Liver (tissue), 9 donors: ENCODE measurements around the gene FANCE. TPM values are rescaled to one million over a fixed set of nuclear protein-coding genes. Genes with fewer than 3 reads are reported as not detected.

Source experiments
- DNase-seq: peaks from one replicate; pipeline ENCODE4 v3.0.0-alpha.2; 2017; ENCODE audit warnings: low spot score
- H3K27ac ChIP-seq, 2 donors: one replicate each; pipeline ENCODE4 v1.7.0; 2013; ENCODE audit warnings: inconsistent platforms in 2 of 2, low read length in 2 of 2, control low read depth in 1 of 2, low read depth in 1 of 2, mild to moderate bottlenecking in 1 of 2
- H3K27me3 ChIP-seq, 4 donors: one replicate each; pipeline versions ENCODE4 v1.6.1 to v1.7.0; 2013; ENCODE audit warnings: low read length in 3 of 4, inconsistent platforms in 1 of 4, mild to moderate bottlenecking in 1 of 4, moderate library complexity in 1 of 4; ENCODE audit not compliant: control insufficient read depth in 4 of 4, insufficient read depth in 4 of 4
- H3K36me3 ChIP-seq, 4 donors: one replicate each; pipeline versions ENCODE4 v1.6.1 to v1.7.0; 2013; ENCODE audit warnings: low read length in 3 of 4, mild to moderate bottlenecking in 3 of 4, low read depth in 1 of 4, moderate library complexity in 1 of 4; ENCODE audit not compliant: control insufficient read depth in 4 of 4, insufficient read depth in 3 of 4
- H3K4me1 ChIP-seq, 4 donors: one replicate each; pipeline versions ENCODE4 v1.6.1 to v1.7.0; 2013; ENCODE audit warnings: low read length in 3 of 4, mild to moderate bottlenecking in 3 of 4, moderate library complexity in 1 of 4; ENCODE audit not compliant: control insufficient read depth in 4 of 4, insufficient read depth in 4 of 4
- H3K4me3 ChIP-seq, 3 donors: one replicate each; pipeline versions ENCODE4 v1.6.1 to v1.7.0; 2013; ENCODE audit warnings: low read length in 3 of 3, control low read depth in 1 of 3, low read depth in 1 of 3, mild to moderate bottlenecking in 1 of 3
- H3K9ac ChIP-seq, 2 donors: one replicate each; pipeline ENCODE4 v1.7.0; 2013; ENCODE audit warnings: low read length in 2 of 2, mild to moderate bottlenecking in 2 of 2, moderate library complexity in 2 of 2, control low read depth in 1 of 2, low read depth in 1 of 2
- H3K9me3 ChIP-seq, 4 donors: one replicate each; pipeline versions ENCODE4 v1.6.1 to v1.7.0; 2013; ENCODE audit warnings: low read length in 3 of 4; ENCODE audit not compliant: control insufficient read depth in 4 of 4
- EGR1 ChIP-seq, 2 donors: IDR thresholded peaks; 2 replicates each; pipeline ENCODE4 v1.6.1; 2016 to 2018; ENCODE audit warnings: antibody characterized with exemption in 2 of 2, low read depth in 2 of 2
- FOXA1 ChIP-seq: IDR thresholded peaks from 2 replicates; pipeline ENCODE4 v1.6.1; 2016; ENCODE audit warnings: antibody characterized with exemption
- GABPA ChIP-seq, 2 donors: IDR thresholded peaks in 1 of 2; conservative IDR thresholded peaks in 1 of 2; 2 replicates each; pipeline ENCODE4 v1.6.1; 2016; ENCODE audit warnings: antibody characterized with exemption in 2 of 2, mild to moderate bottlenecking in 1 of 2, moderate library complexity in 1 of 2
- HNF4A ChIP-seq, 2 donors: conservative IDR thresholded peaks; 2 replicates each; pipeline ENCODE4 v1.6.1; 2016; ENCODE audit warnings: antibody characterized with exemption in 2 of 2, mild to moderate bottlenecking in 2 of 2
- HNF4G ChIP-seq: IDR thresholded peaks from 2 replicates; pipeline ENCODE4 v1.6.1; 2016; ENCODE audit warnings: antibody characterized with exemption
- REST ChIP-seq: IDR thresholded peaks from 2 replicates; pipeline ENCODE4 v1.6.1; 2016; ENCODE audit warnings: antibody characterized with exemption, mild to moderate bottlenecking
- RXRA ChIP-seq, 2 donors: IDR thresholded peaks; 2 replicates each; pipeline ENCODE4 v1.6.1; 2017 to 2018; ENCODE audit warnings: antibody characterized with exemption in 2 of 2, mild to moderate bottlenecking in 1 of 2
- WGBS: extraction: QIAGEN DNeasy Blood & Tissue Kit; methylation state at CpG from one replicate; pipeline ENCODE4 v1.1.7; 2013; 5-methylcytosine and 5-hydroxymethylcytosine counted together
- polyA plus RNA-seq, 2 donors: library from polyadenylated mRNA; stranded (reverse) in 1 of 2; unstranded in 1 of 2; fragments of 200-250 nt in 1 of 2; fragments of >200 nt in 1 of 2; fragmentation: Nextera tagmentation in 1 of 2; extraction: Ambion mirVana in 1 of 2; gene quantifications; one replicate each; pipeline versions ENCODE4 v1.2.1 to v1.2.3, GENCODE V29; 2013 to 2015
- total RNA-seq, 2 donors: library from RNA; depleted of rRNA; stranded (reverse); fragments of >200 nt; gene quantifications; one replicate each; pipeline ENCODE4 v1.2.3, GENCODE V29; 2014
- TF ChIP-seq, protein P1 (sequence below): IDR thresholded peaks from 2 replicates; pipeline ENCODE4 v1.6.1; 2016; ENCODE audit warnings: antibody characterized with exemption
- TF ChIP-seq, protein P2 (sequence below): IDR thresholded peaks from 2 replicates; pipeline ENCODE4 v1.6.1; 2016; ENCODE audit warnings: antibody characterized with exemption
- TF ChIP-seq, protein P3 (sequence below): fragments of 150-350 bp; IDR thresholded peaks from 2 replicates; pipeline ENCODE4 v1.5.1; 2017; ENCODE audit warnings: improper control_type of control experiment, low read depth, low read length; ENCODE audit not compliant: missing input control
- TF ChIP-seq, protein P4 (sequence below): IDR thresholded peaks from 2 replicates; pipeline ENCODE4 v1.6.1; 2016; ENCODE audit warnings: antibody characterized with exemption
- donor health status: healthy.
- donor health status: healthy.
- donor health status: healthy.
- donor health status: healthy.
- donor health status: healthy.

Gene FANCE
- total and polyA plus RNA-seq, 4 donors: 0.11 to 4.2 (median 0.79) TPM

- TF ChIP-seq GABPA (IDR thresholded peaks at IDR 0.05 in 1 of 2, conservative IDR thresholded peaks at IDR 0.05 in 1 of 2) (no peak), FOXA1 (no peak)
- TF ChIP-seq, protein P1, sequence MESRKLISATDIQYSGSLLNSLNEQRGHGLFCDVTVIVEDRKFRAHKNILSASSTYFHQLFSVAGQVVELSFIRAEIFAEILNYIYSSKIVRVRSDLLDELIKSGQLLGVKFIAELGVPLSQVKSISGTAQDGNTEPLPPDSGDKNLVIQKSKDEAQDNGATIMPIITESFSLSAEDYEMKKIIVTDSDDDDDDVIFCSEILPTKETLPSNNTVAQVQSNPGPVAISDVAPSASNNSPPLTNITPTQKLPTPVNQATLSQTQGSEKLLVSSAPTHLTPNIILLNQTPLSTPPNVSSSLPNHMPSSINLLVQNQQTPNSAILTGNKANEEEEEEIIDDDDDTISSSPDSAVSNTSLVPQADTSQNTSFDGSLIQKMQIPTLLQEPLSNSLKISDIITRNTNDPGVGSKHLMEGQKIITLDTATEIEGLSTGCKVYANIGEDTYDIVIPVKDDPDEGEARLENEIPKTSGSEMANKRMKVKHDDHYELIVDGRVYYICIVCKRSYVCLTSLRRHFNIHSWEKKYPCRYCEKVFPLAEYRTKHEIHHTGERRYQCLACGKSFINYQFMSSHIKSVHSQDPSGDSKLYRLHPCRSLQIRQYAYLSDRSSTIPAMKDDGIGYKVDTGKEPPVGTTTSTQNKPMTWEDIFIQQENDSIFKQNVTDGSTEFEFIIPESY: no peak
Observed at GRCh38 chr6:35495258-35496035, 43.3 kb downstream of the FANCE start (continued).

- peak overlapping the region; percentile 28 to 81 for H3K27ac ChIP-seq
- H3K27me3 ChIP-seq: no peaks in the 10 kb centered on the region
- peak; percentile 50 for DNase-seq
- peak overlapping the region; percentile 44 to 88 (median 65) for H3K4me3 ChIP-seq
- TF ChIP-seq, protein P1: no peak
- TF ChIP-seq, protein P2, sequence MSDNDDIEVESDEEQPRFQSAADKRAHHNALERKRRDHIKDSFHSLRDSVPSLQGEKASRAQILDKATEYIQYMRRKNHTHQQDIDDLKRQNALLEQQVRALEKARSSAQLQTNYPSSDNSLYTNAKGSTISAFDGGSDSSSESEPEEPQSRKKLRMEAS: no peak
- TF ChIP-seq GABPA (IDR thresholded peaks at IDR 0.05 in 1 of 2, conservative IDR thresholded peaks at IDR 0.05 in 1 of 2): no peak
- no peak for TF ChIP-seq RXRA (IDR thresholded peaks at IDR 0.05)
- TF ChIP-seq HNF4G: no peak
- TF ChIP-seq REST: no peak
- TF ChIP-seq, protein P3, sequence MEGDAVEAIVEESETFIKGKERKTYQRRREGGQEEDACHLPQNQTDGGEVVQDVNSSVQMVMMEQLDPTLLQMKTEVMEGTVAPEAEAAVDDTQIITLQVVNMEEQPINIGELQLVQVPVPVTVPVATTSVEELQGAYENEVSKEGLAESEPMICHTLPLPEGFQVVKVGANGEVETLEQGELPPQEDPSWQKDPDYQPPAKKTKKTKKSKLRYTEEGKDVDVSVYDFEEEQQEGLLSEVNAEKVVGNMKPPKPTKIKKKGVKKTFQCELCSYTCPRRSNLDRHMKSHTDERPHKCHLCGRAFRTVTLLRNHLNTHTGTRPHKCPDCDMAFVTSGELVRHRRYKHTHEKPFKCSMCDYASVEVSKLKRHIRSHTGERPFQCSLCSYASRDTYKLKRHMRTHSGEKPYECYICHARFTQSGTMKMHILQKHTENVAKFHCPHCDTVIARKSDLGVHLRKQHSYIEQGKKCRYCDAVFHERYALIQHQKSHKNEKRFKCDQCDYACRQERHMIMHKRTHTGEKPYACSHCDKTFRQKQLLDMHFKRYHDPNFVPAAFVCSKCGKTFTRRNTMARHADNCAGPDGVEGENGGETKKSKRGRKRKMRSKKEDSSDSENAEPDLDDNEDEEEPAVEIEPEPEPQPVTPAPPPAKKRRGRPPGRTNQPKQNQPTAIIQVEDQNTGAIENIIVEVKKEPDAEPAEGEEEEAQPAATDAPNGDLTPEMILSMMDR: no peak
- TF ChIP-seq HNF4A (conservative IDR thresholded peaks at IDR 0.05): no peak
- no peak for TF ChIP-seq EGR1 (IDR thresholded peaks at IDR 0.05; ENCODE audit: low read depth in 2 of 2)
- TF ChIP-seq, protein P4, sequence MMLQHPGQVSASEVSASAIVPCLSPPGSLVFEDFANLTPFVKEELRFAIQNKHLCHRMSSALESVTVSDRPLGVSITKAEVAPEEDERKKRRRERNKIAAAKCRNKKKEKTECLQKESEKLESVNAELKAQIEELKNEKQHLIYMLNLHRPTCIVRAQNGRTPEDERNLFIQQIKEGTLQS: no peak
- H3K36me3 ChIP-seq: no peaks in the 10 kb centered on the region
- peaks cover 9 to 32% (median 17%) of the 10 kb centered on the region in 4 donors for H3K4me1 ChIP-seq
- no peaks in the 10 kb centered on the region for H3K9me3 ChIP-seq
- 7% methylated on average over 63 of the region's 63 CpGs for WGBS
- H3K9ac ChIP-seq: peak overlapping the region; percentile 23 to 40
Observed at GRCh38 chr6:35496036-35496840, 44.1 kb downstream of the FANCE start.
